Activated naive CD8-positive, alpha-beta T cell treated with anti-CD3 and anti-CD28 coated beads, Interleukin-2, amount 10 ng/mL, durations not matched to agents 7 days and 5 days (primary cell): ENCODE measurements around the gene RTEL1. TPM values are rescaled to one million over a fixed set of nuclear protein-coding genes. Genes with fewer than 3 reads are reported as not detected.
"Not testable (repeated sequence)": the region's sequence is repeated elsewhere in the genome, so short reads cannot be mapped to it uniquely, and the experiment has no call there.

ENCODE experiments used
- ATAC-seq: fragments of 150-1000 bp; cut with Tn5 transposase; one replicate; pipeline ENCODE4 v1.10.0; 2021; ENCODE audit warnings: low read depth, moderate library complexity
- POLR2A ChIA-PET: fragments of 350-600 bp; sonication (Branson Sonifier 250); formaldehyde crosslinking; loops from one replicate; lab custom pipeline; 2021; ENCODE audit warnings: antibody characterized with exemption; lab: Charles Lee
- DNase-seq: peaks from one replicate; pipeline ENCODE4 v3.0.0; 2021
- H3K27ac Mint-ChIP-seq: one replicate; pipeline ENCODE4 v1.8.0; 2022; ENCODE audit warnings: mild to moderate bottlenecking, mixed read lengths
- H3K27me3 Mint-ChIP-seq: one replicate; pipeline ENCODE4 v1.8.0; 2022; ENCODE audit warnings: mild to moderate bottlenecking, moderate library complexity, mixed read lengths
- H3K36me3 Mint-ChIP-seq: one replicate; pipeline ENCODE4 v1.8.0; 2021; ENCODE audit warnings: mild to moderate bottlenecking, mixed read lengths
- H3K4me1 Mint-ChIP-seq: one replicate; pipeline ENCODE4 v1.8.0; 2021; ENCODE audit warnings: mixed read lengths
- H3K4me3 Mint-ChIP-seq: one replicate; pipeline ENCODE4 v1.8.0; 2022; ENCODE audit warnings: mild to moderate bottlenecking, moderate library complexity, mixed read lengths
- H3K9me3 Mint-ChIP-seq: one replicate; pipeline ENCODE4 v1.8.0; 2021; ENCODE audit warnings: mixed read lengths
- total RNA-seq, 2 experiments: library from RNA; stranded (reverse); gene quantifications; one replicate each; pipeline ENCODE4 v1.2.3, GENCODE V29; 2021

RTEL1 gene
- total RNA-seq, 2 experiments from 2014 or later = 41.3 to 41.5 TPM

GRCh38 chr20:63620991-63621390 lies 37.1 kb upstream of the RTEL1 start:
- Mint-ChIP-seq H3K4me3 (no peak overlapping the region), H3K4me1 (peaks cover 13% of the 10 kb centered on the region), H3K27me3 (no peaks in the 10 kb centered on the region), H3K27ac (no peak overlapping the region), H3K36me3 (peaks cover 18% of the 10 kb centered on the region), H3K9me3 (no peaks in the 10 kb centered on the region)
- DNase-seq (no peak), ATAC-seq (no peak)
- POLR2A ChIA-PET = interaction anchor here (0.7 kb wide), 1 partner anchor 245 kb away, joined by 4 read pairs; no protein-coding TSS in a partner anchor

DNA sequence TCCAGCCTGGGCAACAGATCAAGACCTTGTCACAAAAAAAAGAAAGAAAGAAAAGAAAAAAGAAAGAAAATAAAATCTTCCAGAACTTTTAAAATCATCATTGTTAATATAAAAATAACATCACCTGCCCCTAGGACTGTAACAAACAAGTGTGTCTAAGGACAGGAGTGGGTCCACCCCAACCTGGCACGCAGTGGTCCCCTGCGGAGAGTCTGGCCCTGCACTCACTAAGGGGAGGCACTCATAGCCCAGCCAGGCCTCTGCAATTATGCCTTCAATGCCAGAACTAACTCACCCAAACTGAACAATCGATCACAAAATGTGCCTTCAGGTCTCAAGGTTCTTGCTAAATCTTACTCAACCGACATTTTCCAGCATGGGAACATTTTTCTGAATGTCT lies 36.0 kb upstream of the RTEL1 start:
- POLR2A ChIA-PET = interaction anchor here (8.3 kb wide), 1 partner anchor 18 kb away, joined by 109 read pairs; no protein-coding TSS in a partner anchor
- ATAC-seq = no peak
- DNase-seq = no peak
- H3K27ac Mint-ChIP-seq = no peak overlapping the region
- peaks cover 15% of the 10 kb centered on the region for H3K36me3 Mint-ChIP-seq
- peaks cover 13% of the 10 kb centered on the region for H3K4me1 Mint-ChIP-seq
- H3K27me3 Mint-ChIP-seq = no peaks in the 10 kb centered on the region
- H3K9me3 Mint-ChIP-seq = no peaks in the 10 kb centered on the region
- no peak overlapping the region for H3K4me3 Mint-ChIP-seq

GRCh38 chr20:63622732-63623131 lies 35.4 kb upstream of the RTEL1 start:
- ATAC-seq (no peak), DNase-seq (no peak)
- POLR2A ChIA-PET = interaction anchor here (8.3 kb wide), 1 partner anchor 18 kb away, joined by 109 read pairs; no protein-coding TSS in a partner anchor
- peaks cover 13% of the 10 kb centered on the region for H3K36me3 Mint-ChIP-seq
- peaks cover 13% of the 10 kb centered on the region for H3K4me1 Mint-ChIP-seq
- no peak overlapping the region for H3K27ac Mint-ChIP-seq
- no peaks in the 10 kb centered on the region for H3K27me3 Mint-ChIP-seq
- no peak overlapping the region for H3K4me3 Mint-ChIP-seq
- no peaks in the 10 kb centered on the region for H3K9me3 Mint-ChIP-seq

- ATAC-seq (no peak), DNase-seq (no peak)
- POLR2A ChIA-PET = interaction anchor here (0.9 to 8.3 kb wide), 2 partner anchors 16 to 34 kb away, joined by 5 to 109 read pairs; partner anchors contain the start of gene RTEL1
- H3K9me3 Mint-ChIP-seq = no peaks in the 10 kb centered on the region
- no peak overlapping the region for H3K27ac Mint-ChIP-seq
- no peaks in the 10 kb centered on the region for H3K27me3 Mint-ChIP-seq
- H3K4me3 Mint-ChIP-seq = no peak overlapping the region
- peaks cover 23% of the 10 kb centered on the region for H3K4me1 Mint-ChIP-seq
- H3K36me3 Mint-ChIP-seq = peaks cover 14% of the 10 kb centered on the region
These were observed 33.6 kb upstream of the RTEL1 start for GRCh38 chr20:63624486-63624885.

DNA sequence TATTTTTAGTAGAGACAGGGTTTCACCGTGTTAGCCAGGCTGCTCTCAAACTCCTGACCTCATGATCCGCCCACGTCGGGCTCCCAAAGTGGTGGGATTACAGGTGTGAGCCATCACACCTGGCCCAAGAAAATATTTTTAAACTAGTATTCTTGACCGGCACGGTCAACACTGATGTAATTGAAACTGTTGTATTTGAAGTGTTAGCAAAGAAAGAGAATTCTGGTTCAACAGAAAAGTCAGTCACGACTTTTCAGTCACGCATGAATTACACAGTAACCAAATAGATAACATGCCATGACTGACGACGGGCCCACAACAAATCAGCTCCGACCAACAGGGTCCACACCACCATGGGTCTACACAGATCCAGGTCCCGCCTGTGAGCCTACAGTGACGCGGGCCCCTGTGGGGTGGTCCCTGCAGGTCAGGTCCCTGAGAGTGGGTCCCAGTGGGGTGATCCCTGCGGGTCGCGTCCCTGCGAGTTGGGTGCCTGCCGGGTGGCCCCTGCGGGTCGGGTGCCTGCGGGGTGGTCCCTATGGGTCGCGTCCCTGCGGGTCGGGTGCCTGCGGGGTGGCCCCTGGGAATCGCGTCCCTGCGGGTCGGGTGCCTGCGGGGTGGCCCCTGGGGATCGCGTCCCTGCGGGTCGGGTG lies 32.2 kb upstream of the RTEL1 start:
- ATAC-seq (no peak), DNase-seq (peak; percentile 57)
- Mint-ChIP-seq H3K27ac (peak overlapping the region; percentile 67), H3K4me3 (peak overlapping the region; percentile 79), H3K36me3 (peaks cover 16% of the 10 kb centered on the region), H3K9me3 (no peaks in the 10 kb centered on the region), H3K27me3 (no peaks in the 10 kb centered on the region), H3K4me1 (peaks cover 24% of the 10 kb centered on the region)
- POLR2A ChIA-PET = interaction anchor here (1.0 to 8.3 kb wide), 4 partner anchors 10 to 43 kb away, joined by 3 to 109 read pairs (median 24); partner anchors contain the start of gene RTEL1

- Mint-ChIP-seq H3K36me3 (peaks cover 16% of the 10 kb centered on the region), H3K27ac (peak within 1 kb of the TSS; percentile 96), H3K4me1 (peaks cover 23% of the 10 kb centered on the region), H3K4me3 (peak within 1 kb of the TSS; percentile 98), H3K9me3 (no peaks in the 10 kb centered on the region), H3K27me3 (no peaks in the 10 kb centered on the region)
- DNase-seq = peak; percentile 82
- POLR2A ChIA-PET = interaction anchor here (0.8 to 8.3 kb wide), 13 partner anchors 8 to 238 kb away, joined by 3 to 109 read pairs (median 5); partner anchors contain the start of genes HELZ2, PPDPF, PTK6 and RTEL1
- ATAC-seq = peak; percentile 31
These were observed 31.5 kb upstream of the RTEL1 start, which contains the start of gene GMEB2 for GRCh38 chr20:63626424-63627128. Gene GMEB2, minus strand, starts transcription at chr20:63627101. Its CDS starts 7,704 bp downstream, at chr20:63619397.

GRCh38 chr20:63627129-63627750 lies 30.9 kb upstream of the RTEL1 start:
- Mint-ChIP-seq H3K4me3 (peak overlapping the region; percentile 98), H3K36me3 (peaks cover 16% of the 10 kb centered on the region), H3K9me3 (no peaks in the 10 kb centered on the region), H3K4me1 (peaks cover 23% of the 10 kb centered on the region), H3K27me3 (no peaks in the 10 kb centered on the region), H3K27ac (peak overlapping the region; percentile 96)
- peak; percentile 85 for ATAC-seq
- POLR2A ChIA-PET = interaction anchor here (0.8 to 8.3 kb wide), 14 partner anchors 9 to 238 kb away, joined by 3 to 109 read pairs (median 4); partner anchors contain the start of genes HELZ2, PPDPF, PTK6 and RTEL1
- peak; percentile 97 for DNase-seq

DNA sequence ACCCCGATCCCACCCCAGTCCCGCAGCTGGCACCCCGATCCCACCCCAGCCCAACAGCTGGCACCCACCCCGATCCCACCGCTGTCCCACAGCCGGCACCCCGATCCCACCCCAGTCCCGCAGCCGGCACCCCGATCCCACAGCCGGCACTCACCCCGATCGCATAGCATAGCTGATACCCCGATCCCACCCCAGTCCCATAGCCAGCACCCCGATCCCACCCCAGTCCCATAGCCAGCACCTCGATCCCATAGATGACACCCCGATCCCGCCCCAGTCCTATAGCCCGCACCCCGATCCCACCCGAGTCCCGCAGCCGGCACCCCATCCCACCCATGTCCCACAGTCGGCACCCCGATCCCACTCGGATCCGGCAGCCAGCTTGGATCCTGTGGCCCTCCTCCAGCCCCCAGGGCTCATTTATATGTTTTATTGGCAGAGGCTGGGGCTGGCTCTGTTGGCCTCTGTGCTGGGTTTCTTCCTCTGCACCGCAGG lies 30.3 kb upstream of the RTEL1 start:
- peak; percentile 11 for ATAC-seq
- Mint-ChIP-seq H3K4me3 (peak overlapping the region; percentile 98), H3K27ac (peak overlapping the region; percentile 96), H3K36me3 (peaks cover 12% of the 10 kb centered on the region), H3K27me3 (no peaks in the 10 kb centered on the region), H3K4me1 (peaks cover 21% of the 10 kb centered on the region), H3K9me3 (no peaks in the 10 kb centered on the region)
- no peak for DNase-seq
- POLR2A ChIA-PET = interaction anchor here (1.1 to 8.3 kb wide), 9 partner anchors 8 to 237 kb away, joined by 3 to 109 read pairs (median 6); partner anchors contain the start of genes PPDPF, RTEL1 and TPD52L2

GRCh38 chr20:63628246-63628975 lies 29.7 kb upstream of the RTEL1 start:
- H3K27ac Mint-ChIP-seq = peak overlapping the region; percentile 96
- H3K4me1 Mint-ChIP-seq = peaks cover 19% of the 10 kb centered on the region
- H3K36me3 Mint-ChIP-seq = peaks cover 11% of the 10 kb centered on the region
- no peaks in the 10 kb centered on the region for H3K27me3 Mint-ChIP-seq
- peak; percentile 46 for ATAC-seq
- POLR2A ChIA-PET = interaction anchor here (1.7 to 8.3 kb wide), 3 partner anchors 12 to 108 kb away, joined by 6 to 109 read pairs (median 7); partner anchors contain the start of gene PPDPF
- H3K9me3 Mint-ChIP-seq = no peaks in the 10 kb centered on the region
- DNase-seq = peak; percentile 68
- H3K4me3 Mint-ChIP-seq = peak overlapping the region; percentile 98

DNA sequence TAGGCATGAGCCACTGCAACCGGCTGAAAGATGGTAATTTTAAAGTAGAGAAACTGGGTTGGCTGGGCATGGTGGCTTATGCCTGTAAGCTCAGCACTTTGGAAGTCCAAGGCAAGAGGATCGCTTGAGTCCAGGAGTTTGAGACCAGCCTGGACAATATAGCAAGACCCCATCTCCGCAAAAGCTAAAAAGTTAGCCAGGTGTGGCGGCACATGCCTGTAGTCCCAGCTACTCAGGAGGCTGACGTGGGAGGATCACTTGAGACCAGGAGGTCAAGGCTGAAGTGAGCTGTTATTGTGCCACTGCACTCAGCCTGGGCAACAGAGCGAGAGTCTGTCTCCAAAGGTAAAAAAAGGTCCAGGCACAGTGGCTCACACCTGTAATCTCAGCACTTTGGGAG lies 27.2 kb upstream of the RTEL1 start:
- not testable (repeated sequence) for H3K9me3 Mint-ChIP-seq, H3K4me3 Mint-ChIP-seq, H3K36me3 Mint-ChIP-seq, ATAC-seq, H3K27ac Mint-ChIP-seq, H3K27me3 Mint-ChIP-seq, DNase-seq
- peaks cover 29% of the 10 kb centered on the region for H3K4me1 Mint-ChIP-seq
- POLR2A ChIA-PET = interaction anchor here (2.4 kb wide), 1 partner anchor 10 kb away, joined by 19 read pairs; no protein-coding TSS in a partner anchor

DNA sequence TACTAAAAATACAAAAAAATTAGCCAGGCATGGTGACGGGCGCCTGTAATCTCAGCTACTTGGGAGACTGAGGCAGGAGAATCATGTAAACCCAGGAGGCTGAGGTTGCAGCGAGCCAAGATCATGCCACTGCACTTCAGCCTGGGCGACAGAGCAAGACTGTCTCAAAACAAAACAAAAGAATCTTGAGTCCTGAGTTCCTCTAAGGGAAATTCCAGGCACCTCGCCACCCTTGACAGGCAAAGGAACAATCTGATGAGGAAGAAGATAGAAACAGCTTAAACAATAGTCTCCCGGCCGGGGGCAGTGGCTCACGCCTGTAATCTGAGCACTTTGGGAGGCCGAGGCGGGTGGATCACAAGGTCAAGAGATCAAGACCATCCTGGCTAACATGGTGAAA lies 26.7 kb upstream of the RTEL1 start:
- not testable (repeated sequence) for DNase-seq, H3K4me3 Mint-ChIP-seq, H3K9me3 Mint-ChIP-seq, ATAC-seq, H3K36me3 Mint-ChIP-seq, H3K27me3 Mint-ChIP-seq, H3K27ac Mint-ChIP-seq
- peaks cover 31% of the 10 kb centered on the region for H3K4me1 Mint-ChIP-seq
- POLR2A ChIA-PET = interaction anchor here (2.4 kb wide), 1 partner anchor 9 kb away, joined by 19 read pairs; no protein-coding TSS in a partner anchor

- H3K4me3 Mint-ChIP-seq = no peak overlapping the region
- no peak for DNase-seq
- POLR2A ChIA-PET = interaction anchor here (0.7 kb wide), 1 partner anchor 62 kb away, joined by 4 read pairs; no protein-coding TSS in a partner anchor
- H3K4me1 Mint-ChIP-seq = peaks cover 37% of the 10 kb centered on the region
- no peak for ATAC-seq
- peaks cover 4% of the 10 kb centered on the region for H3K36me3 Mint-ChIP-seq
- H3K27me3 Mint-ChIP-seq = no peaks in the 10 kb centered on the region
- H3K9me3 Mint-ChIP-seq = no peaks in the 10 kb centered on the region
- H3K27ac Mint-ChIP-seq = peak overlapping the region; percentile 58
These were observed 24.4 kb upstream of the RTEL1 start for GRCh38 chr20:63633732-63634131.
